ENCODE results near the gene USP24.

GRCh38 chr1:55214212-55214933, 791 bp downstream of the USP24 start:
- TF ChIP-seq CTCF (IDR thresholded peaks at IDR 0.05) (no peak), POLR2A (IDR thresholded peaks at IDR 0.05) (no peak)

Measured in esophagus squamous epithelium (tissue), 4 donors.